GM12874 (cell line): ENCODE results near the gene VAX1.

Experiments
- TF ChIP-seq, protein P1 (sequence below): IDR thresholded peaks from 2 replicates; pipeline ENCODE4 v1.5.1; 2011; ENCODE audit warnings: low read depth, mild to moderate bottlenecking, control low read depth, low read length, moderate library complexity; ENCODE audit not compliant: insufficient read depth

Gene VAX1

GRCh38 chr10:117136391-117136975 lies 1.6 kb downstream of the VAX1 start:
- TF ChIP-seq, protein P1, sequence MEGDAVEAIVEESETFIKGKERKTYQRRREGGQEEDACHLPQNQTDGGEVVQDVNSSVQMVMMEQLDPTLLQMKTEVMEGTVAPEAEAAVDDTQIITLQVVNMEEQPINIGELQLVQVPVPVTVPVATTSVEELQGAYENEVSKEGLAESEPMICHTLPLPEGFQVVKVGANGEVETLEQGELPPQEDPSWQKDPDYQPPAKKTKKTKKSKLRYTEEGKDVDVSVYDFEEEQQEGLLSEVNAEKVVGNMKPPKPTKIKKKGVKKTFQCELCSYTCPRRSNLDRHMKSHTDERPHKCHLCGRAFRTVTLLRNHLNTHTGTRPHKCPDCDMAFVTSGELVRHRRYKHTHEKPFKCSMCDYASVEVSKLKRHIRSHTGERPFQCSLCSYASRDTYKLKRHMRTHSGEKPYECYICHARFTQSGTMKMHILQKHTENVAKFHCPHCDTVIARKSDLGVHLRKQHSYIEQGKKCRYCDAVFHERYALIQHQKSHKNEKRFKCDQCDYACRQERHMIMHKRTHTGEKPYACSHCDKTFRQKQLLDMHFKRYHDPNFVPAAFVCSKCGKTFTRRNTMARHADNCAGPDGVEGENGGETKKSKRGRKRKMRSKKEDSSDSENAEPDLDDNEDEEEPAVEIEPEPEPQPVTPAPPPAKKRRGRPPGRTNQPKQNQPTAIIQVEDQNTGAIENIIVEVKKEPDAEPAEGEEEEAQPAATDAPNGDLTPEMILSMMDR: no peak

- TF ChIP-seq, protein P1: no peak
Measured at GRCh38 chr10:117135480-117136140, 2.5 kb downstream of the VAX1 start.

DNA sequence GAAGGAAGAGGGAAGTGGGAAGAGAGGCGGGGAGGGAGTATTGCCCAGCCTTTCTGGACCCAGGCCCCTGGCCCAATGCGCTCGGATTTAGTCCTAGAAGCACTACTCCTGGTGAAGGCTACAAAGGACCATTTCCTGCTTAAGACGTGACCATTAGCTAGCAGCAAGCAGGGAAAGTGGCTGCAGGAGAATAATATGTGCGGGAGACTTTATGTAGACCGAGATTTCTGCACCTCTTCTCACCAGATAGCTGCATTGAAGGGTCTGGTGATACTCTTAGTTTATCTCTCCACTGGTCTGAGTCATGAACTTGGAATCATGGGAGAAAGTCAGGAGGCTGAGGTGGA lies 3.1 kb downstream of the VAX1 start:
- TF ChIP-seq, protein P1: no peak

GRCh38 chr10:117134306-117135025 lies 3.6 kb downstream of the VAX1 start:
- TF ChIP-seq, protein P1: no peak

DNA sequence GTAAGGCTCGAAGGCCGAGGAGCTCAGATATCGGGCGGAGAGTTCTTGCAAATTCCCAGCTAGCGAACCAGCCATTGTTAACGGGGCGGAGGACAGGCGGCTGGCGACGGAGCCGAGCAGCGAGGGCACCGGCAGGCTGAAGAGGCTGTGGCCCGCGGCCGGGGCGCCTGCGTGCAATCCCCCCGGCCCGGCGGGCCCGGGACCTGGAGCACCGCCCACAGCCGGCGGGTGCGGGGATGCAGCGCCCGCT lies 4.1 kb downstream of the VAX1 start:
- TF ChIP-seq, protein P1: no peak

DNA sequence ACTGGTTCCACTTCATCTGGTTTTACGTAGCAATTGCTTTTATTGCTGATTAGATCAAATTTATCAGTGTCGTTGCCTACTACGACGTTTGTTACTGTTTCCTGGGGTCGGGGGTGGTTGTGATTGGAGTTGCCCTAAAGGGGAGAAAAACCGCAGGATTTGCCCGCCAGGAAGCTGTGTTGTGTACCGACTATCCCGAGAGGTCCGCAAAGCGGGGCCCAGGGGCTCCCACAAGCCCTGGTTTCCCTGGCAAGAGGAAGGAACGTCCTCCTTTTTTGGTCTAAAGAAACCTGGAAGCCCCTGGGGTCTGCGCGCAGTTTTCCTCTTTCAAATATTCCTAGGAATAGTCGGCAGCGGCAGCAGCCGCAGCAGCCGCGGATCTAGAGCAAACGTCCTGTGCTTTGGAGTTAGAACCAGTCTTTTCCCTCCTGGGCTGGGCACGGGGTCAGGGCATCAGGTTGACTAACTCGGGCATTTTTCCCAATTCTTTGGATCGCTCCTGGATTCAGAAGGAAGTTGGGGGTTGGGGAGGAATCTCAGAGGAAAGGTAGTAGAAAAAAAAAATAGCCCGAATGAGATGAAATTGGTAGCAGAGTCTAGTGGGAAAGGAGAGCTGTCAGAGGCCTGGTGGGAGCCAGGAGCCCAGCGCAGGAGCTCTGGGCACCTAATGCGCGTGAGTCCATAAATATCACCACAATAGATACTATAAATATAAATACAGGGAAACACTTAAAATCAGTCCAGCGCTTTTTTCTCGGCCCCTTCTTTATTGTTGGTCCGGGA lies 4.6 kb downstream of the VAX1 start:
- TF ChIP-seq, protein P1: no peak

DNA sequence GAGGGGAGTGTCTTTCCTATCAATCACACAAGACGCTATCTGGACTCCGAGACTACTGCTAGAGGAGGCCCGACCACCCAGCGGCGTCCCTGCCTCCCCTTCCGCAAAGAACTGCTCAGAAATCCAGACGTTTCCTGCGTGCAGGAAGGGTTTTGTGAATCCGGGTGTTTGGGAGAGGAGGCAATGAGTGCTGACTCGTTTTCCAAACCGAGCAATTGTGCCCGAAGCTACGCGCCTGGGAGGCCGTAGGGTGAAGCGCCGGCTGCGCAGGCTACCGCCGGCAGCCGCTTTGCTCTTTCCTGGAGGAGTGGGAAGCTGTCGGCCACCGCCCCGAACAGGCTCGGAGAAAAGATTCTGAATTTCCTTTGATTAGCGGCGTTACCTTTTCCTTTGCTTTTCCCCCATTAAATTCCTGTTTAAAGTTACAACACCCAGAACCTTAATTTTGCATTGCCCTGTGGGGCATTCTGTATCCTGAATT lies 5.3 kb downstream of the VAX1 start:
- TF ChIP-seq, protein P1: no peak
